IPS DF 4.7 (cell line): Measurements from ENCODE around the gene PCF11.

Experiments used
- DNase-seq: peaks from one replicate; pipeline ENCODE4 v3.0.0-alpha.2; 2013; ENCODE audit warnings: low spot score; ENCODE audit errors: extremely low read depth

PCF11 gene

DNA sequence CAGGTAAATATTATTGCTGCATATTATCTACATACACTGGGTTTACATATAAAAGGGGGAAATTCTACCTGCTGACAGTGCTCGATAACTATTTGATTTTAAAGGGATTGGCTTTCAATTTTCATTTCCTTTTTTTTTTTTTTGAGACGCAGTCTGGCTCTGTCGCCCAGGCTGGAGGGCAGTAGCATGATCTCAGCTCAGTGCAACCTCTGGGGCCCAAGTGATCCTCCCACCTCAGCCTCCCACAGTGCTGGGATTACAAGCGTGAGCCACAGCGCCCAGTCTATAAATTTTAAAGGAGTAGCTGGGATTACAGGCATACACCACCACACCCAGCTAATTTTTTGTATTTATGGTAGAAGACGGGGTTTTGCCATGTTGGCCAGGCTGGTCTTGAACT lies 3.2 kb upstream of the PCF11 start:
- DNase-seq = no peak

DNA sequence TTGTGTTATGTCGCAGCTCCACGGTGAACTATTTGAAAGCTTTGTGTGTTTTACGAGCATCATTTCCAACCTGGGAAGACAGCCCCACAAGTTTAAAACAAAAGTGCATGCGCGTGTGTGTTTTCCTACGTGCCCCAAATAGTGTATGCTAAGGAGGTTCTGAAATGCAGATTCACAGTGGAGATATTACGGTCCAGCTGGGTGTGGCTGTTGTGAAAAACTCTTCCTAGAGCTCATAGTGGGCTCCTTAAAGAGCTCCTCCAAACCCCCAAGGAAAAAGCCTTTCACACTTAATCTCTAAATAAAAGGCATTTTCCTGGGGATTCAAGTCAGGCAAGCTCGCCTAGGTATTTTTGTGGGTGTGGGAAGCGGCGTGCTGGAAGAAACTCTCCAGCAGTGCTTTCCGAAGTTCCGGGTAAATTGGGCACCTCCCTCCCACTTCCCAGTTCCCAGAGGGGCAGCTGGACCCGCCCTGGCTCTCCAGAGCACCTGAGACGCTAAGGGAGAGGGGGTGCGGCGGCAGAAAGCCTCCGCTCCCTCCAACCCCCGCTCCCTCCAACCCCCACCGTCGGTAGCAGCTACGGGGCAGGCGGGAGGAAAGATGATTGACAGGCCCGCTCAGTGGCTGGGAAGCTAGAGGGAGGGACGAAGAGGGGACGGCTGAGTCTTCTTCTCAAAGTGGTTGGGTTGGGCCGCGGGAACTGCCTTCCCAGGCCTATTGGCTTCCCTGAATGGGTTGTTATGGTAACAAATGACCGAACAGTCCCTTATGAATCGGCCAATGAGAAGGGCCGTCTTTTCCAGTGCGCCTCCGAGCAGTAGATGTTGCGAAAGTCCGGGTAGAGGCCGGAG lies 561 bp upstream of the PCF11 start:
- DNase-seq = peak; percentile 98

DNA sequence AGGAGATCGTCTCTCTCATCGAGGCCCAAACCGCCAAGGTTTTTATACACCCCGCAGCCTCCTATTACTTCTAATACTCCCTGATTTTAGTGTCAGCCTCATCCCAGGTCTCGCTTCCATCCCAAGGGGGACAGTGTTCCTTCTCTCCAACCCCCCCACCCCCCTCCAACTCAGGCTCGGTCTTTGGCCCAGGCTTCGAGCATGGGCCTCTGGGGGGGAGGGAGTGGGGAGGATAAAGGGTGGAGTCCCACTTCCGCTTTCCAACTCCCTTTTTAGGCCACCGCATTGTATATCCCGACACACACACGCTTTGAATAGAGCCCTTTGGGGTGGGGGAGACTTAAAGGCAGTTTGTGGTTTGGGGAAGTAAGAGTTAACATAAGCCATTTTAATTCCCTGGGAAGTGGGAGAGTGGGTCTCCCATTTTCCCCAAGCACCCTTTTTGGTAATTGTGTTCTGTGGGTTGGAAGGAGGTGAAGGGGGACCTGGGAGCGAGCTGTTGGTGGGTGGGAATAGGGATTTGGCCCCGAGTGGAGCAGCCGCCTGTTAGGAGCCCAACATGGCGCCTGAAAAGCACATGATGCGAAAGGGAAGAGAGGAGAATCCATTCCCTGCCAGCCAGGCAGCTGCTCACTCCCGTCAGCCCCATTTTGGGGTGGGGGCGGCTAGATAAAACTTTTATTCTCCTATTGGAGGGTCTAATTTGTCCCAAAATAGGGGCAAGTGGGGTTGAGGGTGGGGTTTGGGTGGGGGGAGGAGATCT lies 844 bp downstream of the PCF11 start:
- DNase-seq = no peak

DNA sequence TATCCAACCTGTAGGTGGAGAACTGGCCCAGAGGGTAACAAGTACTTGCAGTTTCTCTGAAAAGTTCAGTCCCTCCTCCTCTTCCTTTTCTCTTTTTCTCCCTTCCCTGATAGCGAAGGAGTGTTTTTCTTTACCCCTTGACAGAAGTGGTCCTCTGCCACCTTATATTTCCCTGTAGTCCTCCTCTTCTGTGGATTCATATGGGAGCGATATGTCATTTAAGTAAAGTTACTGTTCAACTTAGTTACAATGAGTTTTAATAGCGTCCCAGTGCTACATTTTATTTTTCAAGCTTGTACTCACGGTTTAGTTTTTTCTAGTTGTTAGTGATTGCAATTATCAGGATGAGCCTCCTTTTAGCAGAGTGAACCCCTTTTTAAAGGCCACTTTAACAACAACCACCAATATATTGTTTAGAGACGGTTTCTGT lies 1.4 kb downstream of the PCF11 start:
- DNase-seq = no peak

DNA sequence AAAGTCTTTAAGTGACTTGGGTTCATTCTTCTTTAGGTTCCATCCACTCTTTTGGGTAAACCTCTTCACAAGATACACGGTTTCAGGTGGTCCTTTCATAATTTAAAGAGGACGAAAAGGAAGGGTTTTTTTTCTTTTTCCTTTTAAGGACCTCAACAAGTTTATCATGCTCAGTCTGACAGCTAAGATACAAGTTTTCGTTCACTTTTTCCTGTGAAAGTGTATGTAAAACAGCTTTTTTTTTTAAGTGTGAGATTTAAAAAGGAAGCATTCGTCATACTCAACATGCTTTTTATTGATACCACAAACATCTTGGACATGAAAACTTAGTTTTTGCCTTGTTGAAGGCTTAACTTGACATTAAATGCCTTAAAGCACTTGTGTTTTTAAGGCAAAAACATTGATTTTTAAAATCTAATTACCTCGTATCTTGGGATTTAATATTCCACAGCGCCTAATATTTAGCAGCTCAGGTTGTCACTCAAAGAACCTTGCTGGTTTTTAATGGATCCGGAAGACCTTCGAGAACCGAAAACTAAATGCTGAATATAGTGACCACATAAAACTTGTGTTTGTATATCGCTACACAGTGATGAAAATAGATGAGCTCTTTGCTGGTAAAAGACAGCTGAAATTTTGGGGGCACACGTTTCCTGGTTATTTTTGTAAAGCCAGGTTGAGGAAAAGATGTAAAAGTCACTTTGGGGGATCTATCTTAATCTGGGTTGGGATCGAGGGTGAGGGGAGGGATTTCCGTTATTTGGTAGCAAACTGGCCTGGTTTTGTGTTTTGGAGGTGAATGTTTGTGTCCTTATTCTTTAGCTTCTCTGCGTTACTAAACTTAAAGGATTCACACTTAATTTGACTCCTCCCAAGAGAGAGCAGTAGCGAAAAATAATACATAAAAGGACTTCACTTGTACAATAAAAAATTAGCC lies 2.3 kb downstream of the PCF11 start:
- no peak for DNase-seq

DNA sequence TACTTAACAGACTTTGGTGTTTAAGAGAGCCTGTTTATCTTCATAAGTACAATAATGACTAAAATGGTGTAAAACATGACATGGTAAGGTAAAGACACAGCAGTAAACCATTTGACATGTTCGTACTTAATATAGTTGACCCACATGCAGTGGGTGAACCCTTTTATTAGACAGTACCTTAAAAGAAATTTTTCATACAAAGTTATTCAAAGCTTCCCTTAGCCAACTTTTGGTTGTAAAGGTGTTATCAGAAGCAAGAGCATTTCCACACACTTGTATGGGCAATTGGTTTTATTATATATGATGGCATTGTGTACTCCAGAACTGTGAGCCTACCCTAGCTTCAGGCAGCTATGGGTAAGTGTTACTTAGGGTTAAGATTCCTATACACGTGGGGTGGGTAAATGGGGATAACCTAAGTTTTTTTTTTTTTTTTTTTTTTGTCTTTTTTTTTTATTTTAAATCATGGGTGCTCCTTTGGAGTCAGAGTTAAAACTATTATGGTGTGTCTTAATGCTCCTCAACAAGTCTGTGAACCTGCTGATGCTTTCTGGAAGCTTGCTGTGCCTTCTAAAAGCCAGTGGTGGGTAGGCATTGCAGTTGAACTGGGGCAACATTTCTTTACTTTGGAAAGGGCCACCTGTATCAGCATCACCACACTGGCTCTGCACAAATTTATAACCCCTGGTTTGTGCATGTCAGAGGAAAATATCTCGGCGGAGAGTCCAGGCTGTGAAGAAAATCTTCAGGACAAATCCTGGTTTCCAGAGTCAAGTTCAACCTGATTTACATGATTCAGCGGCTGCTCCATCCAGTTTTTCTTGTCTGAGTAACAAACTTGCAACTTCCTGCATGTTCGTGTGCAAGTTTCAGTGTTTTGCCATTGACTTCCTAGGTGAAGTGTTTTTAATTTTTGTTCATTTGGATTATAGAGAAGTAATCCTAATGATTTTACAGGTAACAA lies 3.3 kb downstream of the PCF11 start:
- DNase-seq = no peak

DNA sequence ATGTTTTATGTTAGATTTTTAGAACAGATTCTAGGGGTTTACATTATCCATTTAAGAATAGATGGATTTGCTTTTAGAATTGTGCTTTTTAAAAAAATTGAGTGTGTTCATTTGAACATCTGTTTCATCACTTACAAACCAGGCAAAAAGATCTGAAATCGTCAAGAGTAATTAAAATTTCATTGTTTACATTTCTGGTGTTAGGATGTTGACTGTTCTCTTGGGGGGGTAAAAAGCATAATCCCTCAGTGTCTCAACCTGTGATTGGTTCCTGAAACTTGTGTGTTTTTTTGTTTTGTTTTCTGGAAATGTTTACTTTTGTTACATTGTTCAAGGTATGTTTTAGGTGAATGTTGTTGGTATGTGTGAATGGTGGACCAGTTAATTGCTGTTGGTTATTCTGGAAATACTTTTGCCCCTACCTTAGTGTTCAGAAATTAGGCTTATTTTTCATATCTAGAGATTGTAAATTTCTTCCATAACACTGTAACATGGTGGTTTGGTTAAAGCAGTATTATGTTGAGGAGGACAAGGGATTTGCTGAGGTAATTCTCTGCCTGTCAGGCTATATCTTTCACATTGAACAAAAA lies 4.8 kb downstream of the PCF11 start:
- DNase-seq = no peak

DNA sequence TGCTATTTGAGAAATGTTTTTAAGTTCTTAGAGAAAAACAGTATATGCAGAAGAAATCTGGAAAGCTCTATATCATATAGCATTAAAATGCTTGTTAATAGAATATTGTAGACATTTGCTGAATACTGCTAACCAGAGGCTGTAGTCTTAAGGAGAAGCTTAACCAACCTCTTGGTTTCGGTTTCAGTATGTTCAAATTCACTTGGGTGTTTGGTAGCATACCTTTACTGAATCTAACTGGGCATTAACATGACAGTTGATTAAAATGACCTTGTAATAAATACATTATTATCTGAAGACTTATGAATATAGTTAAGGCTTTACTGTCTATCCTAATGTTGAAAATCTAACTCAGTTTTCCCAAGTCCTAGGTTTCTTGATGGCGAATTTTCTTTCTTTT lies 5.4 kb downstream of the PCF11 start:
- no peak for DNase-seq

DNA sequence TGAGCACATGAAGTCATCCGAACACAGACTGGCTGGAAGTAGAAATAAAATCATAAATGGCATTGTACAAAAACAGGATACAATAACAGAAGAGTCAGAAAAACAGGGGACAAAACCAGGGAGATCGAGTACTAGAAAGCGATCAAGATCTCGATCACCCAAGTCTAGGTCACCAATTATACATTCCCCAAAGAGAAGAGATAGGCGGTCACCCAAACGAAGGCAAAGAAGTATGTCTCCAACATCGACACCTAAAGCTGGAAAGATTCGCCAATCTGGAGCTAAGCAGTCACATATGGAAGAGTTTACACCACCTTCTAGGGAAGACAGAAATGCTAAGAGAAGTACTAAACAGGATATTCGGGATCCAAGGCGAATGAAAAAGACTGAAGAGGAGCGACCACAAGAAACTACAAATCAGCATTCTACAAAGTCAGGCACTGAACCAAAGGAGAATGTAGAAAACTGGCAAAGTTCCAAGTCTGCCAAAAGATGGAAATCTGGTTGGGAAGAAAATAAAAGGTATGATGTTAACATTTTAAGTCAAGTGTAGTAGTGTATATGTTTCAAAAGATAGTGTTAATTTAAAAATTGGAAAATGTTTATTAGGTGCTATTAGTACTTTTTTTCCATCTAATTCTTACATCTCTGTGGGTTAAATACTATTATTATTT lies 9.4 kb downstream of the PCF11 start:
- no peak for DNase-seq

DNA sequence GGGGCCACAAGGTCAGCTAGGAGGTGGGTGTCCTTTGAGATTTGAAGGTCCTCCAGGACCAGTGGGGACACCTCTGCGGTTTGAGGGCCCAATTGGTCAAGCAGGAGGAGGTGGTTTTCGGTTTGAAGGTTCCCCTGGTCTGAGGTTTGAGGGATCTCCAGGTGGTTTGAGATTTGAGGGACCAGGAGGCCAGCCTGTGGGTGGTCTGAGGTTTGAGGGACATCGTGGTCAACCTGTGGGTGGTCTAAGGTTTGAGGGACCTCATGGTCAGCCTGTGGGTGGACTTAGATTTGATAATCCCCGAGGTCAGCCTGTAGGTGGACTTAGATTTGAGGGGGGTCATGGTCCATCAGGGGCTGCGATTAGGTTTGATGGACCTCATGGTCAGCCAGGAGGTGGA lies 11.8 kb downstream of the PCF11 start:
- no peak for DNase-seq

DNA sequence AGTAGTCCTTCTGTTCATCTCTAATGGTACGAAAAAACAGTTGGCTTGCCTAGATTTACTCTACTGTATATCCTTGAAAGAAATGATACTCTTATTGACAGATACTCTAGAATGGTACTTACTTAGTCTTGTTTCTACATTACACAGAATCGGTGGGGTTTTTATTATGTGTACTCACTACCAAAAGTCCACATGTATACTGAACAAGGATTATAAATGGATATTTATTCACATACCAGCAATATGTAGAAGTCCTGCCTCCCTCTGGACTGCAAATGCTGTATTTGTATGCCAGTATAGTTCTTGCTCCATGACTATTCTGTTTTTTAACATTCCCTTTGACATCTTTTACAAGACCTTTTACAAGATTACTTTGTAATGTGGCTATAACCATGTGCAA lies 13.9 kb downstream of the PCF11 start:
- DNase-seq = no peak

DNA sequence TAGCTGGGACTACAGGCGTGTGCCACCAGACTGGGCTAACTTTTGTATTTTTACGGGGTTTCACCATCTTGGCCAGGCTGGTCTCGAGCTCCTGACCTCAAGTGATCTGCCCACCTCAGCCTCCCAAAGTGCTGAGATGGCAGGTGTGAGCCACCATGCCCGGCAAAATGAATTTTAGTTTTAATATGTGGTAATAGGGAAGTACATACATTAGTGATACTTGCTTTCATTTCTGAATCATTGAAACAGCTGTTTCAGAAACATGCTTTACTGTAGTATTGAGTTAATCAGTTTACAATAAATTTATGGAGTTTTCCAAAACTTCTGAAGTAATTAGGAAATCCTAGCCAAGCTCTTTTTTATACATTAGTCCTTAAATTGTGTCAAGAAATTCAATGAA lies 15.6 kb downstream of the PCF11 start:
- no peak for DNase-seq

DNA sequence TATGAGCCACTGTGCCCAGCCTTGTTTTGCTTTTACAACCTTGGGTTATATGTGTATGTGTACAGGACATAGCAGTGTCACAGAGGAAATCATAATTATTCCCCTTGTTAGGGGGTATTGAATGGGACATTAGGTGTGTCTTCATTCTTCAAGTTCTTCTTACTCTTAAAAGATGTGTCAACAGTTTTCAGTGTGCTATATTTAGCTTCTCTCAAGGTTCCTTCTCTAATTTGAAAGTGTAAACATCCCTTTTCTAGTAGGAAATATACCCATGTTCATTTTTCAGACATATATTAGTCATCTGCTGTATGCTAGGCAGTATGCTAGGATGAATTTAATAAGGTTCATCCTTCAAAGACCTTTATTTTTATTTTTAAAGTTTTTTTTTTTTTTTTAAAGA lies 17.1 kb downstream of the PCF11 start:
- no peak for DNase-seq

DNA sequence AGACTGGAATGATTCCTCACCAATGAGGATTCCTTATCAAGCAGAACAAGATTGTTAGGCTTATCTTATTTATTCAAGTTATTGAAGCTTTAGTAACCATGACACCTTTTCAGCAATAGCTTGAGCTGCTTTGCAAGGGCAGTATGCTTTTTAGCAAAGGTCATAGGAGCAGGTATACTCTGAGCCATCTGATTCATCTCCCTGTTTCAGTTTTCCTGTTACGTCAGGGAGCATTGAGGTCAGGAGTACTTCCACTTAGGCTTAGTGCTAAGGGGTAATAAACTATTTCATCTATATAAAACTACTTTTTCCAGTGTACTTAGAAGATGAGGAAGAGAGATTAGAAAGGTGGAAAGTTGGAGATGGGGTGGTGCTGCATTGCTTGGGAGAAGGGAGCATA lies 18.9 kb downstream of the PCF11 start:
- DNase-seq = no peak

DNA sequence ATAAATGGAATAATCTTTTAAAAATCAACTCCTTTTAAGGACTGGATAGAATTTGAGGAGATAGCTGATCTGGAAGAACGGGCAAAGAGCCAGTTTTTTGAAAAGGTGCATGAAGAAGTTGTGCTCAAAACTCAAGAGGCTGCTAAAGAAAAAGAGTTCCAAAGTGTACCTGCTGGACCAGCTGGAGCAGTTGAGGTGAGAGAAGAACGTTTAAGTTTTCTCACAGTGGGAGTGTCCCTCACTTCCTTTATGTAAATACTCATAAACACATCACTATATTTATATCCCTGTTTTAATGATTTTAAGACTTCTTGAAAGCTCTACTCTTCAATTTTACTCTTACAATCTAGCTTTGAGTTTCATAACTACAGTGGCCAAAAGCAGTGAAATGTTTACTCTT lies 24.9 kb downstream of the PCF11 start:
- no peak for DNase-seq

DNA sequence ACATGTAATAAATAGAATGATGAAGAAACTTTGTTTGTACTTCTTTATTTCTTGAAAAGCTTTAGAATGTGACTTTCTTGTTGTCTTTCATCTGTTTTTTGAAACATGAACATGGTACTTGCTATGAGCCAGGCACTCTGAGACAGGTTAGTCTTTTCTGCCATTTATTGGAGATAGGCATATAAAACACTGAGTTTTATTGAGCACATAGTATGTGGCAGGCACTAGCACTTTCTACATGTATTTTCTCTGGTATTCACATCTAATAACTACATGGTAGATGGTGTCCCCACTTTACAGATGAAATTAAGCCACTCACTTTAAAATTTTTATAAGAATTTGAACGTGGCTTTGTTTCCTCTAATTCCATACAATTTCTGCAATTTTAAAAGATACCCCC lies 28.8 kb downstream of the PCF11 start:
- no peak for DNase-seq

DNA sequence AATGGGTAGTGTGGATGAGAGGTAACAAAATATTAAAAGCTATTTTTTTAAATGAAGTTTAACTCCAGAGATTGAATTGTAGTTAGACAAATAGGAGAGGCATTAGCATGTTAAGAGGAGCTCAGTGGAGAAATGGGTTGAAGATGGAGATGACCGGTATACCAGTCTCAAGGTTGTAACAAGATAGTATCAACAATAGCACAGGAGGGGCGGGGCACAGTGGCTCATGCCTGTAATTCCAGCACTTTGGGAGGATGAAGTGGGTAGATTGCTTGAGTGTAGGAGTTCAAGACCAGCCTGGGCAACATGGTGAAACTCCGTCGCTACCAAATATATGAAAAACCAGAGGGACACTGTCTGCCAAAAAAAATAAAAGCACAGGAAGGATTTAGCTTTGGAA lies 30.5 kb downstream of the PCF11 start:
- no peak for DNase-seq

DNA sequence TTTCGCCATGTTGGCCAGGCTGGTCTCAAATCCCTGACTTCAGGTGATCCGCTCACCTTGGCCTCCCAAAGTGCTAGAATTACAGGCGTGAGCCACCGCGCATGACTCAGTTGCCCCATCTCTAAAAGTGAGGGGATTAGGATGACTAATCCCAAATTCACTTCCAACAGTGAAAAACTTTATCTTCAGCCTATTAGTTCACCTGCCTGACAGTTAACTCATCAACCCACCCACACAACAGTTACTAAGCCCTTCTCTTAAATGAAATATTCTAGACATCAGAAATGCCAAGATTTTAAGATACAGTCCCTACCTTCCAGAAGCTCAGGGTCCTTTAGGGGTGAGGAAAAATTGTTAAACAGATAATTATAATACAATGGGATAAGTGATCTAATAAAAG lies 34.6 kb downstream of the PCF11 start:
- DNase-seq = no peak

DNA sequence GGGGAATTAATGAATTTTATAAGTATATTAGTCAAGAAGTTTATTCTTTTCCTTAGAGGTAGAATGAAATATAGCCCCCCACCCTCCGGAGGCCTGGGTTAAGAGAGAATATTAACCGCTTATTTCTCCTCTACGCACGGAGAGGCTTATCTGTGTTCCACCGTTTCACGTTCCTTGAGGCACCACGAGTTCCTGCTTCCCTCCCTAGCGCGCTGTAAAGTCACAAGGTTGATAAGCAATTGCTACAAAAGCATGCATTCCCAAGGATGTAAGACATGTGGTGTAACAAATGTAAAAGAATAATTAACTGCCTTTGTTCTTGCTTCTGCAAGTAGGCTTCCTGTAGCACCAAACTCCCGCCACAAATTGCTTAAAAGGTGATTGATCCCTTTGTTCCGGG lies 35.1 kb downstream of the PCF11 start:
- no peak for DNase-seq
